Measurements from ENCODE around the gene PSME3IP1. TPM values are rescaled to one million over a fixed set of nuclear protein-coding genes. Genes with fewer than 3 reads are reported as not detected.

The PSME3IP1 gene
- total RNA-seq, 1 experiment from 2014 or later, result 104 TPM

GRCh38 chr16:57115168-57115513 lies 70.7 kb downstream of the PSME3IP1 start:
- ATAC-seq, result peak; percentile 31

GRCh38 chr16:57113664-57114063 lies 72.2 kb downstream of the PSME3IP1 start:
- Mint-ChIP-seq H3K27me3 (ENCODE audit: low read depth) (no peaks in the 10 kb centered on the region), H3K27ac (no peak overlapping the region), H3K4me1 (peaks cover 8% of the 10 kb centered on the region), H3K36me3 (no peaks in the 10 kb centered on the region), H3K9me3 (no peaks in the 10 kb centered on the region), H3K4me3 (no peak overlapping the region)
- no peak for ATAC-seq
- ChIA-PET POLR2A (no interaction called here), CTCF (interaction anchor here (0.8 to 1.3 kb wide), 3 partner anchors 20 to 53 kb away, joined by 3 to 4 read pairs (median 4); no protein-coding TSS in a partner anchor)
- no peak for TF ChIP-seq MLX (CRISPR knock-in tag; IDR thresholded peaks at IDR 0.05)
- DNase-seq (ENCODE audit: low spot score), result no peak

More at GRCh38 chr16:57115168-57115513, 70.7 kb downstream of the PSME3IP1 start:
- POLR2A ChIA-PET, result interaction anchor here (0.7 kb wide), 1 partner anchor 157 kb away, joined by 8 read pairs; no protein-coding TSS in a partner anchor
- Mint-ChIP-seq H3K9me3 (no peaks in the 10 kb centered on the region), H3K27ac (no peak overlapping the region), H3K4me1 (peaks cover 8% of the 10 kb centered on the region), H3K27me3 (ENCODE audit: low read depth) (no peaks in the 10 kb centered on the region), H3K4me3 (no peak overlapping the region), H3K36me3 (no peaks in the 10 kb centered on the region)
- TF ChIP-seq FOXJ3 (CRISPR knock-in tag; IDR thresholded peaks at IDR 0.05; ENCODE audit: borderline replicate concordance), result no peak
- TF ChIP-seq ZNF317 (CRISPR knock-in tag; IDR thresholded peaks at IDR 0.05; ENCODE audit: borderline replicate concordance, low read depth), result no peak
- no peak for TF ChIP-seq E2F5 (CRISPR knock-in tag; IDR thresholded peaks at IDR 0.05)
- TF ChIP-seq GTF2I (CRISPR knock-in tag; conservative IDR thresholded peaks at IDR 0.05), result no peak
- no peak for TF ChIP-seq ZSCAN18 (CRISPR knock-in tag; IDR thresholded peaks at IDR 0.05)
- TF ChIP-seq AFF4 (CRISPR knock-in tag; IDR thresholded peaks at IDR 0.05; ENCODE audit: borderline replicate concordance), result no peak
- TF ChIP-seq HMGA2 (CRISPR knock-in tag; IDR thresholded peaks at IDR 0.05), result no peak
- no peak for TF ChIP-seq MXD4 (CRISPR knock-in tag; IDR thresholded peaks at IDR 0.05; ENCODE audit: borderline replicate concordance)
- TF ChIP-seq EMX1 (CRISPR knock-in tag; IDR thresholded peaks at IDR 0.05), result no peak
- no peak for TF ChIP-seq ZNF121 (CRISPR knock-in tag; IDR thresholded peaks at IDR 0.05)
- no peak for TF ChIP-seq JAZF1 (CRISPR knock-in tag; IDR thresholded peaks at IDR 0.05)
- no peak for TF ChIP-seq ZNF512 (CRISPR knock-in tag; IDR thresholded peaks at IDR 0.05; ENCODE audit: borderline replicate concordance)
- no peak for DNase-seq (ENCODE audit: low spot score)
- CTCF ChIA-PET, result interaction anchor here (0.7 to 1.8 kb wide), 2 partner anchors 22 to 30 kb away, joined by 3 to 10 read pairs; partner anchors contain the start of gene CPNE2

- no peaks in the 10 kb centered on the region for H3K36me3 Mint-ChIP-seq
- POLR2A ChIA-PET, result no interaction called here
These were observed 72.8 kb downstream of the PSME3IP1 start for GRCh38 chr16:57113042-57113453.

More at GRCh38 chr16:57113042-57113453, 72.8 kb downstream of the PSME3IP1 start:
- TF ChIP-seq ZNF219 (CRISPR knock-in tag; IDR thresholded peaks at IDR 0.05; ENCODE audit: borderline replicate concordance), result no peak
- DNase-seq (ENCODE audit: low spot score) (no peak), ATAC-seq (no peak)
- H3K27ac Mint-ChIP-seq, result no peak overlapping the region
- H3K9me3 Mint-ChIP-seq, result no peaks in the 10 kb centered on the region
- CTCF ChIA-PET, result interaction anchor here (0.8 to 1.3 kb wide), 3 partner anchors 20 to 52 kb away, joined by 3 to 4 read pairs (median 4); no protein-coding TSS in a partner anchor
- H3K4me3 Mint-ChIP-seq, result no peak overlapping the region
- no peaks in the 10 kb centered on the region for H3K27me3 Mint-ChIP-seq (ENCODE audit: low read depth)
- peaks cover 8% of the 10 kb centered on the region for H3K4me1 Mint-ChIP-seq
